Sigmoid colon (tissue), 4 donors: ENCODE data around the gene CACNB2.

Experiments
- EP300 ChIP-seq, 4 donors: sonication (generic); formaldehyde crosslinking; IDR thresholded peaks; one replicate each; pipeline ENCODE4 v1.6.1; 2017; ENCODE audit warnings: antibody characterized with exemption in 4 of 4
- POLR2A ChIP-seq, 2 donors: fragments of 450-650 bp; IDR thresholded peaks; one replicate each; pipeline ENCODE4 v1.6.1; 2016; ENCODE audit warnings: antibody characterized with exemption in 2 of 2, mild to moderate bottlenecking in 2 of 2, moderate library complexity in 2 of 2
- TF ChIP-seq, protein P1 (sequence below), 4 experiments: fragments of 450-650 bp in 3 of 4; fragments of 200-600 bp in 1 of 4; IDR thresholded peaks; one replicate each; pipeline ENCODE4 v1.5.1; 2016 to 2019; ENCODE audit warnings: antibody characterized with exemption in 4 of 4, mild to moderate bottlenecking in 3 of 4, moderate library complexity in 2 of 4

DNA sequence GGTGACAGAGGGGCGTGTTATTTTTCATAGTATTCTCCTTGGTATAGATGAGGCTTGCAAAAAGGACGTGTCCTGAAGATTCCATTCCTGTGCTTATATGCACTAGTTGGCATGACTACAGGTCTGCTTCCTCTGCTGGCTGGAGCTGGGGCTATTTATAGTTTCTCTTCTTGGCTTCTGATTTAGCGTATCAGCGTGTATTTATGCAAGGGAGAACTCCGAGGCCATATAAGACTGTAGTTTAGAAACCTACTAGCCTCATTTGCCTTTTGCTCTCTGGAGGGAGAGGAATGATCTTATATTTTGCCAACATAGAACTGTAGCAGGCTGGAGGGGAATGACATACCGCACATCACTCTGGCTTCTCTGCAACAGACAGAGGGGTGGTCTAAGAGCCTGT lies 39.7 kb downstream of the CACNB2 start:
- TF ChIP-seq, protein P1, sequence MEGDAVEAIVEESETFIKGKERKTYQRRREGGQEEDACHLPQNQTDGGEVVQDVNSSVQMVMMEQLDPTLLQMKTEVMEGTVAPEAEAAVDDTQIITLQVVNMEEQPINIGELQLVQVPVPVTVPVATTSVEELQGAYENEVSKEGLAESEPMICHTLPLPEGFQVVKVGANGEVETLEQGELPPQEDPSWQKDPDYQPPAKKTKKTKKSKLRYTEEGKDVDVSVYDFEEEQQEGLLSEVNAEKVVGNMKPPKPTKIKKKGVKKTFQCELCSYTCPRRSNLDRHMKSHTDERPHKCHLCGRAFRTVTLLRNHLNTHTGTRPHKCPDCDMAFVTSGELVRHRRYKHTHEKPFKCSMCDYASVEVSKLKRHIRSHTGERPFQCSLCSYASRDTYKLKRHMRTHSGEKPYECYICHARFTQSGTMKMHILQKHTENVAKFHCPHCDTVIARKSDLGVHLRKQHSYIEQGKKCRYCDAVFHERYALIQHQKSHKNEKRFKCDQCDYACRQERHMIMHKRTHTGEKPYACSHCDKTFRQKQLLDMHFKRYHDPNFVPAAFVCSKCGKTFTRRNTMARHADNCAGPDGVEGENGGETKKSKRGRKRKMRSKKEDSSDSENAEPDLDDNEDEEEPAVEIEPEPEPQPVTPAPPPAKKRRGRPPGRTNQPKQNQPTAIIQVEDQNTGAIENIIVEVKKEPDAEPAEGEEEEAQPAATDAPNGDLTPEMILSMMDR (IDR thresholded peaks at IDR 0.05) = no peak
- TF ChIP-seq POLR2A (IDR thresholded peaks at IDR 0.05) = no peak
- TF ChIP-seq EP300 (IDR thresholded peaks at IDR 0.05) = peak; percentile 25 to 84 (median 58)
